OCI-LY1 (cell line): Measurements from ENCODE around the gene NOTCH1.

Experiments
- H2AFZ ChIP-seq: fragments of 200-600 bp; sonication (generic), shearing (Covaris generic); 2 replicates; pipeline ENCODE4 v1.6.0; 2014; ENCODE audit warnings: antibody characterized with exemption, mild to moderate bottlenecking, low read length
- H3F3A ChIP-seq: fragments of 200-600 bp; sonication (generic), shearing (Covaris generic); 2 replicates; pipeline ENCODE4 v1.6.0; 2014; ENCODE audit warnings: mild to moderate bottlenecking, antibody characterized with exemption, low read length, moderate library complexity; ENCODE audit not compliant: insufficient read depth
- H3K27ac ChIP-seq: fragments of 200-600 bp; sonication (generic); 2 replicates; pipeline ENCODE4 v1.5.1; 2014; ENCODE audit warnings: low read length, mixed run types, mild to moderate bottlenecking, low read depth; ENCODE audit not compliant: poor library complexity, severe bottlenecking
- H3K27me3 ChIP-seq: fragments of 200-600 bp; sonication (generic); 2 replicates; pipeline ENCODE4 v1.6.0; 2014; ENCODE audit warnings: antibody characterized with exemption, mild to moderate bottlenecking, low read length, moderate library complexity; ENCODE audit not compliant: insufficient read depth
- H3K36me3 ChIP-seq: fragments of 200-600 bp; sonication (generic); 2 replicates; pipeline ENCODE4 v1.6.1; 2014; ENCODE audit warnings: mild to moderate bottlenecking, antibody characterized with exemption, low read length, moderate library complexity, mixed read lengths; ENCODE audit not compliant: insufficient read depth
- H3K4me1 ChIP-seq: fragments of 200-600 bp; sonication (generic); 2 replicates; pipeline ENCODE4 v1.5.1; 2014; ENCODE audit warnings: mild to moderate bottlenecking, low read length, moderate library complexity; ENCODE audit not compliant: insufficient read depth, severe bottlenecking
- H3K4me2 ChIP-seq: fragments of 200-600 bp; sonication (generic), shearing (Covaris generic); 2 replicates; pipeline ENCODE4 v1.6.1; 2014; ENCODE audit warnings: low read length
- H3K4me3 ChIP-seq: fragments of 200-600 bp; sonication (generic); 2 replicates; pipeline ENCODE4 v1.5.1; 2014; ENCODE audit warnings: low read length, low read depth, mild to moderate bottlenecking, mixed read lengths; ENCODE audit not compliant: poor library complexity, severe bottlenecking
- H3K79me2 ChIP-seq: fragments of 200-600 bp; shearing (Covaris generic); 2 replicates; pipeline ENCODE4 v1.6.1; 2016; ENCODE audit warnings: mixed run types, low read length, mixed read lengths; ENCODE audit not compliant: insufficient read depth
- H3K9ac ChIP-seq: fragments of 200-600 bp; sonication (generic), shearing (Covaris generic); 2 replicates; pipeline ENCODE4 v1.6.1; 2014; ENCODE audit warnings: mild to moderate bottlenecking, low read length, mixed read lengths
- H3K9me2 ChIP-seq: fragments of 200-600 bp; sonication (generic), shearing (Covaris generic); 2 replicates; pipeline ENCODE4 v1.6.1; 2014; ENCODE audit warnings: low read depth, mild to moderate bottlenecking, low read length, mixed read lengths
- H3K9me3 ChIP-seq: fragments of 200-600 bp; shearing (Covaris generic); 2 replicates; pipeline ENCODE4 v1.6.1; 2014; ENCODE audit warnings: low read length, mixed read lengths
- H4K20me1 ChIP-seq: fragments of 200-600 bp; sonication (generic), shearing (Covaris generic); 2 replicates; pipeline ENCODE4 v1.6.0; 2016; ENCODE audit warnings: mild to moderate bottlenecking, low read length; ENCODE audit not compliant: insufficient read depth
- CTCF ChIP-seq: fragments of 200-600 bp; sonication (generic), shearing (Covaris generic); IDR thresholded peaks from 2 replicates; pipeline ENCODE4 v1.5.1; 2017; ENCODE audit warnings: mild to moderate bottlenecking, antibody characterized with exemption, low read length, moderate library complexity, mixed read lengths
- EZH2 ChIP-seq: fragments of 200-600 bp; sonication (generic), shearing (Covaris generic); IDR thresholded peaks from 2 replicates; pipeline ENCODE4 v1.8.0; 2017; ENCODE audit warnings: borderline replicate concordance, mixed run types, mild to moderate bottlenecking, antibody characterized with exemption, low read length, moderate library complexity, mixed read lengths

The NOTCH1 gene

GRCh38 chr9:136588663-136589464, 43.0 kb upstream of the NOTCH1 start:
- Histone ChIP-seq H3F3A (no peaks in the 10 kb centered on the region), H3K9me3 (no peaks in the 10 kb centered on the region), H3K27ac (no peak overlapping the region), H3K9ac (no peak overlapping the region), H2AFZ (no peak overlapping the region), H3K9me2 (no peaks in the 10 kb centered on the region), H3K27me3 (peaks cover 7% of the 10 kb centered on the region; the same call in 1 of the 2 replicates), H3K36me3 (no peaks in the 10 kb centered on the region), H4K20me1 (no peaks in the 10 kb centered on the region), H3K4me1 (no peaks in the 10 kb centered on the region), H3K4me3 (no peak overlapping the region), H3K79me2 (no peaks in the 10 kb centered on the region), H3K4me2 (no peak overlapping the region)
- TF ChIP-seq EZH2 = no peak
- TF ChIP-seq CTCF = no peak

- Histone ChIP-seq H3K4me2 (no peak overlapping the region), H3K27me3 (peaks cover 7% of the 10 kb centered on the region; the same call in 1 of the 2 replicates), H3K9ac (no peak overlapping the region), H3K36me3 (no peaks in the 10 kb centered on the region), H2AFZ (no peak overlapping the region), H3K27ac (no peak overlapping the region), H3K4me3 (no peak overlapping the region), H3K79me2 (no peaks in the 10 kb centered on the region), H4K20me1 (no peaks in the 10 kb centered on the region), H3K9me3 (no peaks in the 10 kb centered on the region), H3F3A (no peaks in the 10 kb centered on the region), H3K4me1 (no peaks in the 10 kb centered on the region), H3K9me2 (no peaks in the 10 kb centered on the region)
- TF ChIP-seq EZH2 (no peak), CTCF (no peak)
Observed at GRCh38 chr9:136587944-136588662, 42.3 kb upstream of the NOTCH1 start.

GRCh38 chr9:136587145-136587943, 41.5 kb upstream of the NOTCH1 start:
- Histone ChIP-seq H3K36me3 (no peaks in the 10 kb centered on the region), H3K9ac (no peak overlapping the region), H3K4me3 (no peak overlapping the region), H3K27me3 (peaks cover 3% of the 10 kb centered on the region; the same call in 1 of the 2 replicates), H3K4me1 (no peaks in the 10 kb centered on the region), H3K27ac (no peak overlapping the region), H4K20me1 (no peaks in the 10 kb centered on the region), H2AFZ (no peak overlapping the region), H3F3A (no peaks in the 10 kb centered on the region), H3K9me2 (no peaks in the 10 kb centered on the region), H3K79me2 (no peaks in the 10 kb centered on the region), H3K9me3 (no peaks in the 10 kb centered on the region), H3K4me2 (no peak overlapping the region)
- TF ChIP-seq EZH2 (no peak), CTCF (no peak)
